Astrocyte (in vitro differentiated cells and primary cell): ENCODE data around the gene DYRK3. TPM values are rescaled to one million over a fixed set of nuclear protein-coding genes. Genes with fewer than 3 reads are reported as not detected.

Experiments used
- DNase-seq: peaks from one replicate; pipeline ENCODE4 v3.0.0-alpha.2; 2010; ENCODE audit warnings: low read depth
- FAIRE-seq: peaks from 2 replicates; lab custom pipeline; 2011; peaks lifted over from hg19 to GRCh38; lab: Jason Lieb, UNC
- H2AFZ ChIP-seq: 2 replicates; pipeline ENCODE4 v1.6.0; 2012; ENCODE audit warnings: low read depth, low read length, inconsistent platforms
- H3K27ac ChIP-seq: 2 replicates; pipeline ENCODE4 v1.5.1; 2011; ENCODE audit warnings: low read depth, low read length, inconsistent platforms
- H3K27me3 ChIP-seq: 2 replicates; pipeline ENCODE4 v1.6.0; 2011; ENCODE audit warnings: low read length, inconsistent platforms; ENCODE audit not compliant: insufficient read depth
- H3K36me3 ChIP-seq: 2 replicates; pipeline ENCODE4 v1.5.1; 2011; ENCODE audit warnings: low read length, inconsistent platforms; ENCODE audit not compliant: insufficient read depth
- H3K4me1 ChIP-seq: 2 replicates; pipeline ENCODE4 v1.5.1; 2011; ENCODE audit warnings: low read length, inconsistent platforms; ENCODE audit not compliant: insufficient read depth
- H3K4me2 ChIP-seq: 2 replicates; pipeline ENCODE4 v1.6.0; 2012; ENCODE audit warnings: low read length, inconsistent platforms
- H3K4me3 ChIP-seq: 2 replicates; pipeline ENCODE4 v1.5.1; 2011; ENCODE audit warnings: low read depth, mild to moderate bottlenecking, low read length, inconsistent platforms; ENCODE audit not compliant: insufficient read depth
- H3K79me2 ChIP-seq: 2 replicates; pipeline ENCODE4 v1.6.0; 2012; ENCODE audit warnings: mild to moderate bottlenecking, low read length, inconsistent platforms; ENCODE audit not compliant: insufficient read depth
- H3K9ac ChIP-seq: 2 replicates; pipeline ENCODE4 v1.6.0; 2012; ENCODE audit warnings: mild to moderate bottlenecking, low read length, inconsistent platforms
- H3K9me3 ChIP-seq: 2 replicates; pipeline ENCODE4 v1.5.1; 2012; ENCODE audit warnings: low read depth, mild to moderate bottlenecking, low read length, inconsistent platforms; ENCODE audit not compliant: insufficient read depth
- H4K20me1 ChIP-seq: 2 replicates; pipeline ENCODE4 v1.6.0; 2012; ENCODE audit warnings: low read length, inconsistent platforms; ENCODE audit not compliant: insufficient read depth
- H3K27ac Mint-ChIP-seq: one replicate; pipeline ENCODE4 v1.8.0; 2021; ENCODE audit warnings: mild to moderate bottlenecking, mixed read lengths; ENCODE audit not compliant: unreplicated experiment
- H3K27me3 Mint-ChIP-seq: one replicate; pipeline ENCODE4 v1.8.0; 2021; ENCODE audit warnings: low read depth, mixed read lengths; ENCODE audit not compliant: unreplicated experiment
- H3K36me3 Mint-ChIP-seq: one replicate; pipeline ENCODE4 v1.8.0; 2021; ENCODE audit warnings: low read depth, mixed read lengths; ENCODE audit not compliant: unreplicated experiment
- H3K4me1 Mint-ChIP-seq: one replicate; pipeline ENCODE4 v1.8.0; 2021; ENCODE audit warnings: low read depth, mixed read lengths; ENCODE audit not compliant: unreplicated experiment
- H3K4me3 Mint-ChIP-seq: one replicate; pipeline ENCODE4 v1.8.0; 2021; ENCODE audit warnings: mild to moderate bottlenecking, moderate library complexity, mixed read lengths; ENCODE audit not compliant: unreplicated experiment
- H3K9me3 Mint-ChIP-seq: one replicate; pipeline ENCODE4 v1.8.0; 2021; ENCODE audit warnings: mild to moderate bottlenecking, mixed read lengths; ENCODE audit not compliant: unreplicated experiment
- CTCF ChIP-seq: IDR thresholded peaks from 2 replicates; pipeline ENCODE4 v1.5.1; 2011; ENCODE audit warnings: low read depth, mild to moderate bottlenecking, inconsistent platforms, low read length, moderate library complexity; ENCODE audit not compliant: insufficient read depth
- EZH2 ChIP-seq: IDR thresholded peaks from 2 replicates; pipeline ENCODE4 v1.6.1; 2012; ENCODE audit warnings: mild to moderate bottlenecking, low read length, inconsistent platforms; ENCODE audit not compliant: insufficient read depth
- total RNA-seq: library from RNA; stranded (reverse); gene quantifications from 2 replicates; pipeline ENCODE4 v1.2.1, GENCODE V29; 2021

DYRK3 gene
- total RNA-seq, 1 donor from 2014 or later = 8.2 TPM

- TF ChIP-seq EZH2 = no peak
- no peak for TF ChIP-seq CTCF
- Histone ChIP-seq H3K9me3 (no peaks in the 10 kb centered on the region), H3K4me2 (no peak overlapping the region), H3K9ac (no peak overlapping the region), H3K79me2 (no peaks in the 10 kb centered on the region), H4K20me1 (no peaks in the 10 kb centered on the region), H3K4me1 (no peaks in the 10 kb centered on the region), H2AFZ (no peak overlapping the region), H3K27me3 (peaks cover 6% of the 10 kb centered on the region), H3K4me3 (no peak overlapping the region), H3K36me3 (no peaks in the 10 kb centered on the region), H3K27ac (no peak overlapping the region)
- Mint-ChIP-seq H3K27me3 (peaks cover 42% of the 10 kb centered on the region), H3K9me3 (no peaks in the 10 kb centered on the region), H3K4me1 (peaks cover 2% of the 10 kb centered on the region), H3K36me3 (peaks cover 5% of the 10 kb centered on the region), H3K4me3 (no peak overlapping the region), H3K27ac (no peak overlapping the region)
- DNase-seq = no peak
- no peak for FAIRE-seq
Observed at GRCh38 chr1:206657751-206658150, 22.4 kb downstream of the DYRK3 start.

GRCh38 chr1:206658264-206658980, 23.1 kb downstream of the DYRK3 start:
- TF ChIP-seq CTCF (peak; percentile 48), EZH2 (no peak)
- no peak overlapping the region for H3K4me2 ChIP-seq
- no peak overlapping the region for H3K4me3 Mint-ChIP-seq
- H3K27ac ChIP-seq = no peak overlapping the region
- H3K4me3 ChIP-seq = no peak overlapping the region
- H3K4me1 Mint-ChIP-seq = peaks cover 2% of the 10 kb centered on the region
- DNase-seq (no peak), FAIRE-seq (no peak)
- H3K9me3 ChIP-seq = no peaks in the 10 kb centered on the region
- H3K36me3 Mint-ChIP-seq = peaks cover 5% of the 10 kb centered on the region
- H3K27ac Mint-ChIP-seq = peak overlapping the region; percentile 41
- no peak overlapping the region for H2AFZ ChIP-seq
- H4K20me1 ChIP-seq = no peaks in the 10 kb centered on the region
- H3K9ac ChIP-seq = no peak overlapping the region
- peaks cover 49% of the 10 kb centered on the region for H3K27me3 Mint-ChIP-seq
- no peaks in the 10 kb centered on the region for H3K36me3 ChIP-seq
- H3K79me2 ChIP-seq = no peaks in the 10 kb centered on the region
- no peaks in the 10 kb centered on the region for H3K4me1 ChIP-seq
- peaks cover 13% of the 10 kb centered on the region for H3K27me3 ChIP-seq
- H3K9me3 Mint-ChIP-seq = no peaks in the 10 kb centered on the region

- Mint-ChIP-seq H3K9me3 (no peaks in the 10 kb centered on the region), H3K36me3 (peaks cover 5% of the 10 kb centered on the region), H3K4me1 (peaks cover 2% of the 10 kb centered on the region), H3K27me3 (peaks cover 53% of the 10 kb centered on the region), H3K4me3 (no peak overlapping the region), H3K27ac (no peak overlapping the region)
- Histone ChIP-seq H3K4me1 (peaks cover 4% of the 10 kb centered on the region), H2AFZ (no peak overlapping the region), H3K27ac (no peak overlapping the region), H3K9ac (no peak overlapping the region), H3K9me3 (no peaks in the 10 kb centered on the region), H3K4me3 (no peak overlapping the region), H4K20me1 (no peaks in the 10 kb centered on the region), H3K27me3 (peaks cover 18% of the 10 kb centered on the region), H3K4me2 (no peak overlapping the region), H3K36me3 (no peaks in the 10 kb centered on the region), H3K79me2 (no peaks in the 10 kb centered on the region)
- DNase-seq (no peak), FAIRE-seq (no peak)
- TF ChIP-seq EZH2 = no peak
- TF ChIP-seq CTCF = no peak
Observed at GRCh38 chr1:206658981-206659273, 23.6 kb downstream of the DYRK3 start.
